NCI-H82 (cell line): ENCODE measurements around the gene APCDD1.
A peak's percentile ranks its signal among the peaks of the same experiment; 100 is the strongest.

ENCODE experiments used
- DNase-seq: peaks from one replicate; lab custom pipeline; 2025; lab: John Stamatoyannopoulos, UW

The APCDD1 gene

GRCh38 chr18:10431680-10432079 lies 22.8 kb upstream of the APCDD1 start:
- DNase-seq = no peak

DNA sequence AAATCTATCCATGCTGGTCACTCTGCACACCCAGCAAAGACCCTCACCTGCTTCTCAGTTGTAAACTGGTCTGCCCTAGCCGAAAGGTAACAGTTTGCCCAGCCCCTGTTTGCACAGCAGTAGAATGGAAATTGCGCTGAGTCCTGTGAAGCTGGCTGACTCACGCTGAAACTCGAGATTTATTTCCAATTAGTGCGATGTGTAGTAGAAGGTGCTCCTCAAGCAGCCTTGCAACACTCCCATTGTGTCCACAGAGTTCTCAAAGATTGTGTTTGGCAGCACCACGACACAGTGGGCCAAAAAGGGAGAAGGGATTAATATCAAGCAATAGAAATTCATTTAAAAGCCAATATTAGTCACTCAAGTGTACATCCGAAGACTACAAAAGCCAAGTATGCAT lies 21.7 kb upstream of the APCDD1 start:
- no peak for DNase-seq

DNA sequence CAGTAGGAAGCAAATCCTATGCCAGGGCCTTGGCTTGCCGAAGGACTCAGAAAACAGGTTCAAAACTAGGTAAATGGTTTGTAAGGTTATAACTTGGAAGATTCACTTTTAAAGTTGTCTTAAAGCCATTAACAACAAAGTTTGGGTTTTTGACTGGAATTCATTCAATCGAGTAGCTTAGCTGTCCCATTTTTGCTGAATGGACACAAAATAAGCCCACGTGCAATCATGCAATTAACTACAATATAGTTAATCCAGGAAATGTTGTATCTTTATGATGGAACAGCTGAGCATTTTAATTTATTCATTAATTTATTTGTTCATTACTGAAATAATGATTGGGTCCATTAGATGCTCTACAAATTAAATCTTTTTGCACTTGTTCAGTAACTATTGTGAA lies 18.3 kb upstream of the APCDD1 start:
- no peak for DNase-seq

- DNase-seq = no peak
Observed at GRCh38 chr18:10437837-10438236, 16.6 kb upstream of the APCDD1 start.

DNA sequence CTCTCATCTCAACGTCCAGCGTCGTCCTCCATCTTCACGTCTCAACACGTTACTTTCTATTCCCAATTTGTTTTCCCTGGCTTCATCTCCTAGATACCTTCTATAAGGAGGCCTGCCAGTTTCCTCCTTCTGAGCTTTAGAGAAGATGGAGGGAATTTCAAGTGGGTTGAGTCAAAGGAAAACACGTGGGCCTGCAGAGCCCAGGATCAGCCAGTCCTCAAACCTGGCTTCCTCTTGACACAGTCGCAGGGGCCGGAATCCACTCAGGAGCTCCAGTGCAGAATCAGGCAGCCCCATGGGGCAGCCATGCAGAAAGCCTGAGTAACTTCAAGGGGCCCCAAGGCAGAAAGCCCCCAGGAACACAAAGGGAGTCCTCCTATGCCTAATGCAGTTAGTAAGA lies 14.5 kb upstream of the APCDD1 start:
- DNase-seq = no peak

- DNase-seq = no peak
Observed at GRCh38 chr18:10440884-10441283, 13.6 kb upstream of the APCDD1 start.

DNA sequence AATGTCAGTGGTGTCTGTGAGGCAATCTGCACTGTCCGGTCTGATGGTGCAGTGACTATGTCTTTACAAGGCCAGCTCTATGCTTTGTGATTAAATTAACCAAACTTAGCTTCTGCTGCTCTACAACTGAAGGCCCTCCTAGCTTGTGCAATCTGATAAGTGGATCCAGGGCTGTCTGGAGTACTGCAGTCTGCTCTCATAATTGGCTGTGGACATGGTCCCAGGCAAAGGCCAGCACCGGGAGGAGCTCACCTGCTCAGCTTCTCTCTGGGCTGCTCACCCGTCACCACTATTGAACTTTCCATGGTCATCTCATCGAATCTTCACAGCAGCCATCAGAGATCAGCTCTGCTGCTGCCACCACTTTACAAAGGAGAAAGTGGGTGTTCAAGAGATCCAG lies 13.0 kb upstream of the APCDD1 start:
- DNase-seq = no peak

DNA sequence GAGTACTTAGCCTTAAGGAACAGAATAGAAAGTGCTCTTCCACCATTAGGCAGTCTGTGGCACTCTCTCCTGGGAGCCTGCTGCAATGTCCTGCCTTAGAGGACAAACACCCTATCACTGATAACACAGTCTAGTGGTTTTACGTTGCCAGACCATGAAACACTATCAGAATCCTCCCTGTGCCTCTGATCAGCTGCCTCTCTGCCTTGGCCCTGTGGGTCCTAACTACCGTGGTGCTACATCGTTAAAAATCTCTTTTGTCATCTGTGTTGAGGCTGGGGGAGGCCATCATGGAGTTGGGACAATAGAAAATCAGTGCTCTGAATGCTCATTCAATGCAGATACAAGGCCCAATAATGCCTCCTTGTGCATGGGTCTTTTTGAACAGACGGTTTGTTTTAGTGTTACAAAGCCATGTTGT lies 11.9 kb upstream of the APCDD1 start:
- DNase-seq = no peak

- DNase-seq = no peak
Observed at GRCh38 chr18:10443001-10443400, 11.4 kb upstream of the APCDD1 start.

DNA sequence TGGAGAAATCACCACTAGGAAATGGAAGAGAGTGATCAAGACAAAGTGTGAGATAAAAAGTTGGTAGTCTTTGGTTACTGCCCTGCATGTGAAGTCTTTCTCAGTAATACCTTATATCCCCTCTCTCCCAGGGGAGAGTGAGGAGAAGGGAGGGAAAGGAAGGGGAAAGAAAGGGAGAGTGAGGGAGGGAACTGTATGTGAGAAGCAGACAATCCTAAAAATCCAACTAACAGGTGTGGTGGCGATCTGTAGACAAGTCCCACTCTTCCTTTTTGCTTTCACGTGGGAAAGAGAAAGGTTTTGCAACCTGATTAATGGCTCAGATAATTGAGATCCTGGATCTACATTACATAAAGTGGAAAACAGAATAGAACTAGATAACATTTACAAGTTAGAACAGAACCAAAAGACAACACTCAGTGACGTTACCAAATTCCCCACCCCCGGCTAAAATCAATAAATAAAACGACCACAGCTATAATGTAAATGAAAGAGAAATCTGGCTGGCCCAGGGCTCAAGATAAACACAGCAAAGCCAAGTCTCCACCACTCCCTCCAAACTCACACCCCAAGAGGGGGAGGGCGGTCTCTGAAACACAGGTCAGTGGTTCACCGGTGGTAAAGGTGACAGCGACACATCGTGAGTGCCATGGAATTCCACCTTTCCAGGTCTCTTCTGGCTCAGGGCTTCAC lies 10.0 kb upstream of the APCDD1 start:
- DNase-seq = no peak

- DNase-seq = no peak
Observed at GRCh38 chr18:10449396-10449795, 5.0 kb upstream of the APCDD1 start.

DNA sequence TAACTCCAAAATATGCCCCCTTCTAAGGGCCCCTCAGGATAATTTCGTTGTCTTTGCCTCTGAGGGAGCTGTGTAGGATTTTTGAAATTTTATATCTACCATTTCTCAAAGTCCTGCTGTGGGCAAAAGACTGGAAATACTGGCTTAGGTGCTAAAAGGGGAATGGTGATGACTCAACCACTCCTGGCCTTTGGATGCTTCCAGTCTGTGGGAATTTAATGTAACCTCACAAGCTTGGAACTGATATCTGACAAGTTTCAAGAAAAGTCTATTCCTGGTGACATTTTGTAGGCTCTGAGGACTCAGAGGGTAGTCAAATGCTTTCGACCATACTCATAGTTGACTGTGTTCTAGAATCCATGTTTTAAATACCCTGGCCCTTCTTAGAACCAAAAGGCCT lies 3.4 kb upstream of the APCDD1 start:
- DNase-seq = no peak

- DNase-seq = no peak
Observed at GRCh38 chr18:10453261-10453805, 1.1 kb upstream of the APCDD1 start.

GRCh38 chr18:10454681-10455557 lies 484 bp downstream of the APCDD1 start:
- peak; percentile 30 for DNase-seq

GRCh38 chr18:10455726-10456453 lies 1.5 kb downstream of the APCDD1 start:
- DNase-seq = peak; percentile 50

- DNase-seq = no peak
Observed at GRCh38 chr18:10456718-10457117, 2.3 kb downstream of the APCDD1 start.

- DNase-seq = no peak
Observed at GRCh38 chr18:10457128-10457527, 2.7 kb downstream of the APCDD1 start.

- DNase-seq = no peak
Observed at GRCh38 chr18:10457767-10458166, 3.3 kb downstream of the APCDD1 start.

GRCh38 chr18:10458691-10459090 lies 4.3 kb downstream of the APCDD1 start:
- DNase-seq = no peak

DNA sequence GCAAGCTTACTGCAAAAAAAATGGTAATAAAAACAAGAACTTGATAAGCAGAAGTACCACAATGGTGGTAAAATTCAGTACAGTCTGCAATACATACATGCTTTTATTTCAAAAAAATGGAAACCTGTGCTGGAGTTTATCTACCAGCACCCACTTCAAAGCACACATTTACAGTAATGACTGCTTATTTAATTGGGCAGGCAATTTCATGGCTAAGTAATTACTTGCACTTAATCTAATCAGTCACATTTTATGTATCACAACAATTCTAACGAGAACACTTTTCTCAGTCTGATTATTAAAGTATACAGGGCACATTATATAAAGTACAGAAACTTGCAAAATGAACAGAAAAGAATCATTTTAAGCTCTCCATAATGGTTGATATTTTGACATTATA lies 5.2 kb downstream of the APCDD1 start:
- no peak for DNase-seq

GRCh38 chr18:10460414-10461018 lies 6.1 kb downstream of the APCDD1 start:
- DNase-seq = no peak

DNA sequence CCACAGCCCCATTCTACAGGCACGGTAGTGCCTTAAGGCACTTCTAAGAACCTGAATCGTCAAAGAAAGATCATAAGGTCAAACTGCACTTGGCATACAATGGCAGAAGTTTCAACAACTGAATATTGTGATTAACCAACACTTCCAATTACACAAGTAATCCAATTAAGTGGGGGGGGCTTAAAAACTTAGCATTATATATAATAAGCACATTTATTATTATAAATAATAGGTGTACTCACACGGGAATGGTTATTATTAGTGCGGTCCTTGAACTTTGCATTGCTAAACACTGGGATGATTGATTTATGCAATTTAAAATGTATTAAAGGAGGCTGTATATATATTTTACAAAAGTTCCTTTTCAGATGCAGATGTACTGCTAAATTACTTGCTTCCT lies 7.6 kb downstream of the APCDD1 start:
- no peak for DNase-seq
